ENCODE measurements around the gene PHACTR2.

Gene PHACTR2

DNA sequence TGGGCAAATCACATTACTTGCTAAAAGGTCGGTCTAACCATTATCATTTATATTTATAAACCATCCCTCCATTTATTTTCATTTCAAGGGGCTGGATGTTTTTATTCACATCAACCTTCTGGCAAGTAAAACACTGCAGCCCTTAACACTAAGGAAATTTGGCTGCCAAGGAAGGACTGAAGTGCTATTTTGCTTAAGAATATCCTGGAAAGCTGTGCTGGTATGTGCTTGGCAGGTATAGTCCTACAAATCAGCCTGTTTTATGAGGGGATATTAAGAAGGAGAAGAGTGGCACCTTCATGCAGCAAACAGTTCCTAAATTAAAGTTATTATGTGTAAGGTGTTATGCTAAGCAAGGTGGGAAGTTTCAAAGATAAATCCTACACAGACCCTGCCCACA, 9.8 kb downstream of the PHACTR2 start:
- H3K4me1 Mint-ChIP-seq (ENCODE audit: low read depth) = peaks cover 3% of the 10 kb centered on the region
- H3K9me3 Mint-ChIP-seq = peaks cover 9% of the 10 kb centered on the region
- H3K27ac Mint-ChIP-seq = no peak overlapping the region

DNA sequence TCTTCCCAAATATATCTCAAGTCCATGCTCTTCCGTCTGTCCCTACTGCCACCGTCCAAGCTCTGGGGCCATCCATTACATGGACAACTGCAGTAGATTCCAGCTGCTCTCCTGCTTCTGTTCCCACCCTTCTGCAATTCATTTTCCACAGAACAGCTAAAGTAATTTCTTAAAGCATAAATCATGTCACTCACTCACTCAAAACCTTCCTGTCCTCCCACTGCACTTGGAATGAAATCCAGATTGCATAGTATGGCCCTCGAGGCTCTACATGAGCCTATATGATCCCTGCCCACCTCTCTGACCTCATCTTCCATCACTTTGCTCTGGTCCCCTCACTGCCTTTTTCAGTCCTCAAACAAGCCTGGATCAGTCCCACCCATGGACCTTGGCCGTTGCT, 10.9 kb downstream of the PHACTR2 start:
- H3K4me3 Mint-ChIP-seq = no peak overlapping the region
- H3K36me3 Mint-ChIP-seq (ENCODE audit: low read depth) = peaks cover 1% of the 10 kb centered on the region
- peaks cover 4% of the 10 kb centered on the region for H3K4me1 Mint-ChIP-seq (ENCODE audit: low read depth)
- H3K9me3 Mint-ChIP-seq = no peaks in the 10 kb centered on the region
- no peak overlapping the region for H3K27ac Mint-ChIP-seq
- no peaks in the 10 kb centered on the region for H3K27me3 Mint-ChIP-seq (ENCODE audit: low read depth)

More for the DNA sequence above, 9.8 kb downstream of the PHACTR2 start:
- H3K4me3 Mint-ChIP-seq = no peak overlapping the region
- no peaks in the 10 kb centered on the region for H3K27me3 Mint-ChIP-seq (ENCODE audit: low read depth)
- peaks cover 6% of the 10 kb centered on the region for H3K36me3 Mint-ChIP-seq (ENCODE audit: low read depth)

DNA sequence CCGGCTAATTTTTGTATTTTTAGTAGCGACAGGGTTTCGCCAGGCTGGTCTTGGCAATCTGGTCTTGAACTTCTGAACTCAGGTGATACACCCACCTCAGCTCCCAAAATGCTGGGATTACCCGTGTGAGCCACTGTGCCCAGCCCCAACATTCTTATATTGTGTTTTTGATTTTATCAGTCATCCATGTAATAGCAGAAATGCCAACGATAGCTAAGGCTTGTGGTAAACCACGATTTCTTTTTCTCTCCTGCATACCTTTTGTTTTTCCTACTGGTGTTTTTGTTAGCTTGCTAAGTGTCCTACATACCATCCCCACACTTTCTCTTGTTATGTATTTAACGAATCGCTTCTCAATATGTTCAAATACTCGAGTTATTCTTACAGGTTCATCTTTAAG, 12.1 kb downstream of the PHACTR2 start:
- no peaks in the 10 kb centered on the region for H3K27me3 Mint-ChIP-seq (ENCODE audit: low read depth)
- H3K36me3 Mint-ChIP-seq (ENCODE audit: low read depth) = peaks cover 1% of the 10 kb centered on the region
- peaks cover 7% of the 10 kb centered on the region for H3K4me1 Mint-ChIP-seq (ENCODE audit: low read depth)
- H3K4me3 Mint-ChIP-seq = no peak overlapping the region
- H3K9me3 Mint-ChIP-seq = no peaks in the 10 kb centered on the region
- no peak overlapping the region for H3K27ac Mint-ChIP-seq

DNA sequence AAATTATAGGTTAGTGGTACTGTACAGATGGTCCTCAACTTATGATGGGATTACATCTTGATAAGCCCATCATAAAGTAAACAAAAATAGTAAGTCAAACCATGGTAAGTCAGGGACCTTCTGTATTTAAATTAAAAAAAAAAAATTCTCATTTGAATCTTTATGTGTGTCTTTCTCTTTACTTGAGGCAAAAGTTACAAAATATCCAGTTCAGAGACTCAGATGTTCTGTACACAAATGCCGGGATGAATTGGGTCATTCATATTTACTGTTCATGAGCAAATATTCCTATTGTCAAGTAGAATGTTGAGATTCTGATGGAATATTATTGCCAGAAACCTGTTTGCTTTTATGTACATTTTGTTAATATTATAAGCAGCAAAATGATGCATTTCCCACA, 13.4 kb downstream of the PHACTR2 start:
- Mint-ChIP-seq H3K4me3 (no peak overlapping the region), H3K27ac (no peak overlapping the region), H3K27me3 (ENCODE audit: low read depth) (no peaks in the 10 kb centered on the region), H3K9me3 (no peaks in the 10 kb centered on the region), H3K4me1 (ENCODE audit: low read depth) (peaks cover 12% of the 10 kb centered on the region), H3K36me3 (ENCODE audit: low read depth) (peaks cover 1% of the 10 kb centered on the region)

- no peaks in the 10 kb centered on the region for H3K9me3 Mint-ChIP-seq
- H3K27ac Mint-ChIP-seq = no peak overlapping the region
- H3K4me1 Mint-ChIP-seq (ENCODE audit: low read depth) = peaks cover 12% of the 10 kb centered on the region
- H3K4me3 Mint-ChIP-seq = no peak overlapping the region
- peaks cover 1% of the 10 kb centered on the region for H3K36me3 Mint-ChIP-seq (ENCODE audit: low read depth)
- no peaks in the 10 kb centered on the region for H3K27me3 Mint-ChIP-seq (ENCODE audit: low read depth)
Measured at GRCh38 chr6:143691900-143692636, 14.3 kb downstream of the PHACTR2 start.

GRCh38 chr6:143692696-143693095, 14.9 kb downstream of the PHACTR2 start:
- Mint-ChIP-seq H3K27ac (no peak overlapping the region), H3K27me3 (ENCODE audit: low read depth) (no peaks in the 10 kb centered on the region), H3K4me3 (no peak overlapping the region), H3K4me1 (ENCODE audit: low read depth) (peaks cover 12% of the 10 kb centered on the region), H3K9me3 (no peaks in the 10 kb centered on the region), H3K36me3 (ENCODE audit: low read depth) (peaks cover 1% of the 10 kb centered on the region)

DNA sequence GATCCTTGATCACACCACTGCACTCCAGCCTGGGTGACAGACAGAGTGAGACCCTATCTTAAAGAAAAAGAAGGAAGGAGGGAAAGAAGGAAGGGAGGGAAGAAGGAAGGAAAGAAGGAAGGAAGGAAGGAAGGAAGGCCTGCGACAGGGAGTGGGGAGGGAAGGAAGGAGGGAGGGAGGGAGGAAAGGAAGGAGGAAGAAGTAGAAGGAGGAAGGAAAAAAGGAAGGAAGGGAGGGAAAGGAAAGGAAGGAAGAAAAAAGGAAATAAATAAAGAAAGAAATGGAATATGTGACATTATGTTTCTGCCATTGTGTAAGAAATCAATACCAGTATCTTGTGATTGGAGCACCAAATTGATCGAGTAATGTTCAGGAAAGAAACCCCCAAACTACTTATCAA, 16.2 kb downstream of the PHACTR2 start:
- peaks cover 15% of the 10 kb centered on the region for H3K4me1 Mint-ChIP-seq (ENCODE audit: low read depth)
- no peak overlapping the region for H3K4me3 Mint-ChIP-seq
- no peak overlapping the region for H3K27ac Mint-ChIP-seq
- H3K9me3 Mint-ChIP-seq = no peaks in the 10 kb centered on the region
- no peaks in the 10 kb centered on the region for H3K27me3 Mint-ChIP-seq (ENCODE audit: low read depth)
- H3K36me3 Mint-ChIP-seq (ENCODE audit: low read depth) = peaks cover 1% of the 10 kb centered on the region

GRCh38 chr6:143694560-143694959, 16.8 kb downstream of the PHACTR2 start:
- no peaks in the 10 kb centered on the region for H3K27me3 Mint-ChIP-seq (ENCODE audit: low read depth)
- no peaks in the 10 kb centered on the region for H3K9me3 Mint-ChIP-seq
- no peak overlapping the region for H3K27ac Mint-ChIP-seq
- no peak overlapping the region for H3K4me3 Mint-ChIP-seq
- peaks cover 15% of the 10 kb centered on the region for H3K4me1 Mint-ChIP-seq (ENCODE audit: low read depth)
- peaks cover 1% of the 10 kb centered on the region for H3K36me3 Mint-ChIP-seq (ENCODE audit: low read depth)

GRCh38 chr6:143695130-143695968, 17.6 kb downstream of the PHACTR2 start:
- Mint-ChIP-seq H3K9me3 (no peaks in the 10 kb centered on the region), H3K27me3 (ENCODE audit: low read depth) (no peaks in the 10 kb centered on the region), H3K4me3 (no peak overlapping the region), H3K27ac (no peak overlapping the region), H3K36me3 (ENCODE audit: low read depth) (peaks cover 1% of the 10 kb centered on the region), H3K4me1 (ENCODE audit: low read depth) (peaks cover 15% of the 10 kb centered on the region)

DNA sequence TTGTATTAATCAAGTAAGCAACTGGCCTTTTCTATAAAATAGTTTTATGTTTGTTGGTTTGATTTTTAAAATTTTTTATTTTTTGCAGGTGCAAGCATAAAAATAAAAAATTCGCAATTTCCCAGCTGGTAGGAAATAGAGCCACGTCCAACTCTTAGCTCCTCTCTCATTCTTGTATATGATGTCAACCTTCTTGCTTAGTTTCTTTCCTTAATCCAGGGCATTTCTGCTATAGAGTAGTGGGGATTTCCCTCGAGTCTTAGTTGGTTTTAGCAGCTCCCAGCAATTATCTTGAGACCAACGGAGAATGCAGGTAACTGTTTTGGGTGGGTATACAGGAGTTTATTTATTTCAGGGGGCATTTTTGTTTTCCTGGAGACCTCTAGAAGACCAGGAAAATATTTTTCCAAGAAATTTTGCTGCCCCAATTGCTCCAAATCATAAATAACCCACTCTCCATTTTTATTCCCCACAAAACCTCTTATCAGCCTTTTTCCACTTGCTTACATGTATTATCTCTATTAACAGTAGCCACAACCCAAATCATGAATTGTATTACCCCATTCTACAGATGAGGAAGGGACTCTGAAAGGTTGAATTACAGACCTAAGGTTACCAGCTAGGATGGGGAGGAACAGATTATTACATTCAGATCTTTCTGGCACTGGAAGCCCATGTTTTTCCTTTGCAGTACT, 18.4 kb downstream of the PHACTR2 start:
- Mint-ChIP-seq H3K4me1 (ENCODE audit: low read depth) (peaks cover 15% of the 10 kb centered on the region), H3K27ac (no peak overlapping the region), H3K4me3 (no peak overlapping the region)

DNA sequence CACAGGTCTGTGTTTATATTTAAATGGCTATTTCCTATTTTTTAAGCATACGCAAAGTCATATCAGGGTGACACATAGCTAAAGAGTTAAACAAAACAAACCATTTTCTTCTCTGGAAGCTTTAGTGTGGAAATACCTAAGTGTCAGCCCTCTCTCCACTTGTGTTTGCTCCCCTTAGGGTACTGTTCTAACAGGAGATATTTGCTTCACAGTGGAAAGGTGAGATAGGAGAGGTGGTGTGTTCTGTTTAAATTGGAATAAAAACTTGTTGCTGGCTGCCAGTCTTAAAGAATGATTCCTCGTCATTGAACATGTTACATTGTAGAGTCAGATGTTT, 18.9 kb downstream of the PHACTR2 start:
- no peaks in the 10 kb centered on the region for H3K27me3 Mint-ChIP-seq (ENCODE audit: low read depth)
- peaks cover 15% of the 10 kb centered on the region for H3K4me1 Mint-ChIP-seq (ENCODE audit: low read depth)
- H3K4me3 Mint-ChIP-seq = no peak overlapping the region
- no peaks in the 10 kb centered on the region for H3K9me3 Mint-ChIP-seq
- no peaks in the 10 kb centered on the region for H3K36me3 Mint-ChIP-seq (ENCODE audit: low read depth)
- H3K27ac Mint-ChIP-seq = no peak overlapping the region

More for the DNA sequence above, 18.4 kb downstream of the PHACTR2 start:
- Mint-ChIP-seq H3K9me3 (no peaks in the 10 kb centered on the region), H3K36me3 (ENCODE audit: low read depth) (peaks cover 1% of the 10 kb centered on the region), H3K27me3 (ENCODE audit: low read depth) (no peaks in the 10 kb centered on the region)

DNA sequence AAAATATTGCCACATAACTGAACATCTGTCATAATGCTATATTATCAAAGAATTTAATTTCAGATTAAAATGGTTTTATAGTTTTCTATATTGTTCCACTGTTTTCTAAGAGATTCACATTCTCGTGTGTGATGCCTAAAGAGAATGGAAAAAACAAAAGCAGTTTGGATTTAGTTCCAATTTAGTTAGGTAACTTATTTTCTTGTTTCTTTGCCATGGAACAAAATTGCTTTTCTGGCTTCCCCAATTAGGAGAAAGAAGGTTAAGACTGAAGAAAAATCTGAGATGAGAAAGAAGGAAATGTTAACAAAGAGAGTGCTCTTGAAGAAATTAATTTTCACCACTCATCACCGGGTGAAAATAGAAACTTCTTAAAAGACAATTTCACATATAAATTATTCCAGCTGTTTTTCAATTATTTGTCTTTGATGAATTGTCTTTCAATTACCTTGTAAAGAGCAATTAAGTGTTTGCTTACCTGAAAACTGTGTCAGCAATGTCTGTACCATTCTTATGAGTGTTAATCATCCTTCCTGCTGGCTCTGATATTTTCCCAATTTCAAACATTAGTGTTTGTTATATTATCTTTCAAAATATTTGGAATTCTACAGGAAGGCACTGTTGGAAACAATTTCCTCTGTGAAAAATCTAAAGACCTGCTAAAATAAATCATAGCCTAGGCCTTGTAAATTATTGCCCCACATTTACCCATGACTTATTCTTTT, 19.5 kb downstream of the PHACTR2 start:
- no peaks in the 10 kb centered on the region for H3K27me3 Mint-ChIP-seq (ENCODE audit: low read depth)
- H3K27ac Mint-ChIP-seq = no peak overlapping the region
- H3K36me3 Mint-ChIP-seq (ENCODE audit: low read depth) = no peaks in the 10 kb centered on the region
- H3K4me3 Mint-ChIP-seq = no peak overlapping the region
- H3K9me3 Mint-ChIP-seq = no peaks in the 10 kb centered on the region
- H3K4me1 Mint-ChIP-seq (ENCODE audit: low read depth) = peaks cover 12% of the 10 kb centered on the region

GRCh38 chr6:143698329-143698728, 20.6 kb downstream of the PHACTR2 start:
- Mint-ChIP-seq H3K4me1 (ENCODE audit: low read depth) (peaks cover 12% of the 10 kb centered on the region), H3K27ac (no peak overlapping the region), H3K9me3 (no peaks in the 10 kb centered on the region), H3K4me3 (no peak overlapping the region), H3K27me3 (ENCODE audit: low read depth) (no peaks in the 10 kb centered on the region), H3K36me3 (ENCODE audit: low read depth) (no peaks in the 10 kb centered on the region)

- Mint-ChIP-seq H3K4me1 (ENCODE audit: low read depth) (peaks cover 9% of the 10 kb centered on the region), H3K27ac (no peak overlapping the region), H3K27me3 (ENCODE audit: low read depth) (no peaks in the 10 kb centered on the region), H3K9me3 (no peaks in the 10 kb centered on the region), H3K4me3 (no peak overlapping the region), H3K36me3 (ENCODE audit: low read depth) (no peaks in the 10 kb centered on the region)
Measured at GRCh38 chr6:143698759-143699429, 21.1 kb downstream of the PHACTR2 start.

Data from T-helper 1 cell treated with Interleukin-12 subunit alpha and Interleukin-12 subunit beta and Interleukin-4 antibody, amounts not matched to agents 30 μg/mL and 1 μg/mL, for 36 hours (primary cell).